Measurements from ENCODE around the gene BMPR2.

DNA sequence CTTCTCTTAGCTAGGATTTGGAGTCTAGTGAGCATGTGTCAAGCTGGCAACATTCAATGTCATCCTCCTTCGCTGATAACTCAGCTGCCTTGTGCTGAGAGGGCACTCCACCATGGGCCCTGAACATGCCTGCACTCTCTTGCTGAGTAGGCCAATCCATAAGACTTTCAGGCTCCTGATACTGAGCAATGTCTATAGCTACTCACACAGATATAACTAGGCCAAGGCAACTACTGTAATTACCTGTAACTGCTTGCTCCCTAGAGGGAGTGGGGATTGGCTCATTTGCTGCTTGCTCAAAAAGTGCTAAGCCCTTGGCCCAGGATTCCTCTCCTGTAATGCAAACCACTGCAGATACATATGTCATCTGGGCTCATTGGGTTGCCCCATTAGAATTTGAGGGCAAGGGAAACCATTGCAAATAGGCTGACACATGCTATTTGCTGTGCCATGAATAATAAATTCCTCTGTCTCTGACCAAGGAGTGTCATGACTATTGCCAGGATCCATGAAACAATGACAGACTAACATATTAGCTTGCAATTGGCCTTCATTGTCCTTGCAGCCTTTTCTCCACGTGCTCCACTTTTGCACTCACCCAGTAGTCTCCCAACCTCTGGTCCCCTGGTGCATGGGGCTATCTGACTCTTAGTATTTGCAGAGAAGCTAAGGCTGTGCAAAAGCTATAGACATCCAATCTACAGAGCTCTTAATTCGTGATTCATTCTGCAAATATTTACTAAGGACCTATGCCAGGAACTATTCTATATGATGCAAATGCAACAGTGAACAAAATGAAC, 36.9 kb upstream of the BMPR2 start:
- TF ChIP-seq, protein P1, sequence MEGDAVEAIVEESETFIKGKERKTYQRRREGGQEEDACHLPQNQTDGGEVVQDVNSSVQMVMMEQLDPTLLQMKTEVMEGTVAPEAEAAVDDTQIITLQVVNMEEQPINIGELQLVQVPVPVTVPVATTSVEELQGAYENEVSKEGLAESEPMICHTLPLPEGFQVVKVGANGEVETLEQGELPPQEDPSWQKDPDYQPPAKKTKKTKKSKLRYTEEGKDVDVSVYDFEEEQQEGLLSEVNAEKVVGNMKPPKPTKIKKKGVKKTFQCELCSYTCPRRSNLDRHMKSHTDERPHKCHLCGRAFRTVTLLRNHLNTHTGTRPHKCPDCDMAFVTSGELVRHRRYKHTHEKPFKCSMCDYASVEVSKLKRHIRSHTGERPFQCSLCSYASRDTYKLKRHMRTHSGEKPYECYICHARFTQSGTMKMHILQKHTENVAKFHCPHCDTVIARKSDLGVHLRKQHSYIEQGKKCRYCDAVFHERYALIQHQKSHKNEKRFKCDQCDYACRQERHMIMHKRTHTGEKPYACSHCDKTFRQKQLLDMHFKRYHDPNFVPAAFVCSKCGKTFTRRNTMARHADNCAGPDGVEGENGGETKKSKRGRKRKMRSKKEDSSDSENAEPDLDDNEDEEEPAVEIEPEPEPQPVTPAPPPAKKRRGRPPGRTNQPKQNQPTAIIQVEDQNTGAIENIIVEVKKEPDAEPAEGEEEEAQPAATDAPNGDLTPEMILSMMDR (IDR thresholded peaks at IDR 0.05), result no peak
- TF ChIP-seq POLR2A (IDR thresholded peaks at IDR 0.05), result no peak

Measured in vagina (tissue), 2 donors.